Liver (tissue), 9 donors: ENCODE results near the gene CHRNA5. TPM values are rescaled to one million over a fixed set of nuclear protein-coding genes. Genes with fewer than 3 reads are reported as not detected.

Experiments
- DNase-seq: peaks from one replicate; pipeline ENCODE4 v3.0.0-alpha.2; 2017; ENCODE audit warnings: low spot score
- H3K27ac ChIP-seq, 2 donors: one replicate each; pipeline ENCODE4 v1.7.0; 2013; ENCODE audit warnings: inconsistent platforms in 2 of 2, low read length in 2 of 2, control low read depth in 1 of 2, low read depth in 1 of 2, mild to moderate bottlenecking in 1 of 2
- H3K27me3 ChIP-seq, 4 donors: one replicate each; pipeline versions ENCODE4 v1.6.1 to v1.7.0; 2013; ENCODE audit warnings: low read length in 3 of 4, inconsistent platforms in 1 of 4, mild to moderate bottlenecking in 1 of 4, moderate library complexity in 1 of 4; ENCODE audit not compliant: control insufficient read depth in 4 of 4, insufficient read depth in 4 of 4
- H3K36me3 ChIP-seq, 4 donors: one replicate each; pipeline versions ENCODE4 v1.6.1 to v1.7.0; 2013; ENCODE audit warnings: low read length in 3 of 4, mild to moderate bottlenecking in 3 of 4, low read depth in 1 of 4, moderate library complexity in 1 of 4; ENCODE audit not compliant: control insufficient read depth in 4 of 4, insufficient read depth in 3 of 4
- H3K4me1 ChIP-seq, 4 donors: one replicate each; pipeline versions ENCODE4 v1.6.1 to v1.7.0; 2013; ENCODE audit warnings: low read length in 3 of 4, mild to moderate bottlenecking in 3 of 4, moderate library complexity in 1 of 4; ENCODE audit not compliant: control insufficient read depth in 4 of 4, insufficient read depth in 4 of 4
- H3K4me3 ChIP-seq, 3 donors: one replicate each; pipeline versions ENCODE4 v1.6.1 to v1.7.0; 2013; ENCODE audit warnings: low read length in 3 of 3, control low read depth in 1 of 3, low read depth in 1 of 3, mild to moderate bottlenecking in 1 of 3
- H3K9ac ChIP-seq, 2 donors: one replicate each; pipeline ENCODE4 v1.7.0; 2013; ENCODE audit warnings: low read length in 2 of 2, mild to moderate bottlenecking in 2 of 2, moderate library complexity in 2 of 2, control low read depth in 1 of 2, low read depth in 1 of 2
- H3K9me3 ChIP-seq, 4 donors: one replicate each; pipeline versions ENCODE4 v1.6.1 to v1.7.0; 2013; ENCODE audit warnings: low read length in 3 of 4; ENCODE audit not compliant: control insufficient read depth in 4 of 4
- ATF3 ChIP-seq: IDR thresholded peaks from 2 replicates; pipeline ENCODE4 v1.6.1; 2016; ENCODE audit warnings: antibody characterized with exemption
- CTCF ChIP-seq: fragments of 150-350 bp; IDR thresholded peaks from 2 replicates; pipeline ENCODE4 v1.5.1; 2017; ENCODE audit warnings: improper control_type of control experiment, low read depth, low read length; ENCODE audit not compliant: missing input control
- EGR1 ChIP-seq, 2 donors: IDR thresholded peaks; 2 replicates each; pipeline ENCODE4 v1.6.1; 2016 to 2018; ENCODE audit warnings: antibody characterized with exemption in 2 of 2, low read depth in 2 of 2
- FOXA1 ChIP-seq: IDR thresholded peaks from 2 replicates; pipeline ENCODE4 v1.6.1; 2016; ENCODE audit warnings: antibody characterized with exemption
- FOXA2 ChIP-seq: IDR thresholded peaks from 2 replicates; pipeline ENCODE4 v1.6.1; 2016; ENCODE audit warnings: antibody characterized with exemption
- GABPA ChIP-seq, 2 donors: IDR thresholded peaks in 1 of 2; conservative IDR thresholded peaks in 1 of 2; 2 replicates each; pipeline ENCODE4 v1.6.1; 2016; ENCODE audit warnings: antibody characterized with exemption in 2 of 2, mild to moderate bottlenecking in 1 of 2, moderate library complexity in 1 of 2
- HNF4A ChIP-seq, 2 donors: conservative IDR thresholded peaks; 2 replicates each; pipeline ENCODE4 v1.6.1; 2016; ENCODE audit warnings: antibody characterized with exemption in 2 of 2, mild to moderate bottlenecking in 2 of 2
- JUND ChIP-seq, 2 donors: IDR thresholded peaks; 2 replicates each; pipeline ENCODE4 v1.6.1; 2016; ENCODE audit warnings: antibody characterized with exemption in 2 of 2
- MAX ChIP-seq: IDR thresholded peaks from 2 replicates; pipeline ENCODE4 v1.6.1; 2016; ENCODE audit warnings: antibody characterized with exemption
- RAD21 ChIP-seq, 2 donors: IDR thresholded peaks; 2 replicates each; pipeline ENCODE4 v1.6.1; 2016; ENCODE audit warnings: antibody characterized with exemption in 2 of 2, mild to moderate bottlenecking in 2 of 2
- RXRA ChIP-seq, 2 donors: IDR thresholded peaks; 2 replicates each; pipeline ENCODE4 v1.6.1; 2017 to 2018; ENCODE audit warnings: antibody characterized with exemption in 2 of 2, mild to moderate bottlenecking in 1 of 2
- SP1 ChIP-seq: IDR thresholded peaks from 2 replicates; pipeline ENCODE4 v1.6.1; 2018; ENCODE audit warnings: antibody characterized with exemption, mild to moderate bottlenecking
- TAF1 ChIP-seq: conservative IDR thresholded peaks from 2 replicates; pipeline ENCODE4 v1.6.1; 2016; ENCODE audit warnings: antibody characterized with exemption, mild to moderate bottlenecking
- YY1 ChIP-seq: IDR thresholded peaks from 2 replicates; pipeline ENCODE4 v1.6.1; 2016; ENCODE audit warnings: antibody characterized with exemption, mild to moderate bottlenecking
- ZBTB33 ChIP-seq: IDR thresholded peaks from 2 replicates; pipeline ENCODE4 v1.6.1; 2016; ENCODE audit warnings: antibody characterized with exemption
- WGBS: extraction: QIAGEN DNeasy Blood & Tissue Kit; methylation state at CpG from one replicate; pipeline ENCODE4 v1.1.7; 2013; 5-methylcytosine and 5-hydroxymethylcytosine counted together
- polyA plus RNA-seq, 2 donors: library from polyadenylated mRNA; stranded (reverse) in 1 of 2; unstranded in 1 of 2; fragments of 200-250 nt in 1 of 2; fragments of >200 nt in 1 of 2; fragmentation: Nextera tagmentation in 1 of 2; extraction: Ambion mirVana in 1 of 2; gene quantifications; one replicate each; pipeline versions ENCODE4 v1.2.1 to v1.2.3, GENCODE V29; 2013 to 2015
- total RNA-seq, 2 donors: library from RNA; depleted of rRNA; stranded (reverse); fragments of >200 nt; gene quantifications; one replicate each; pipeline ENCODE4 v1.2.3, GENCODE V29; 2014
- TF ChIP-seq, protein P1 (sequence below): IDR thresholded peaks from 2 replicates; pipeline ENCODE4 v1.6.1; 2016; ENCODE audit warnings: antibody characterized with exemption, mild to moderate bottlenecking
- donor health status: healthy.
- donor health status: healthy.
- donor health status: healthy.
- donor health status: healthy.
- donor health status: healthy.

CHRNA5 gene
- total and polyA plus RNA-seq, 4 donors, result 0.17 to 0.56 (median 0.36) TPM

DNA sequence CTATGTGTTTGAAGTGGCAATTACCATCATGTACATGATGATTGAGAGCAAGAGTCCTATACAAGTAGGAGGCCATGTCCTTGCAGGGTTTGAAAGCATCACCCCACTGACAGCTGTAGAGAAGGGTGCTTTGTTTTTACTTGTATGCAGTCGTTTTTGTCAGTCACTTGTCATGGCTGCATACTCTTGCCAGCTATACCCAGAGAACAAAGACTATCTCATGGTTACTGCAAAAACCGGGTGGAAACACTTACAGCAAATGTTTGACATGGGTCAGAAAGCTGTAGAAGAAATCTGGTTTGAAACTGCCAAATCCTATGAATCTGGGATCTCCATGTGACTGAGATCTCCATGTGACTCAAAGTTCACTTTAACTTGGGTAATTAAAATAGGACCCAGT is 32.0 kb upstream of the CHRNA5 start:
- no peak overlapping the region for H3K9ac ChIP-seq
- no peak for TF ChIP-seq GABPA (IDR thresholded peaks at IDR 0.05 in 1 of 2, conservative IDR thresholded peaks at IDR 0.05 in 1 of 2)
- no peak for TF ChIP-seq CTCF
- TF ChIP-seq ATF3, result no peak
- TF ChIP-seq RAD21 (IDR thresholded peaks at IDR 0.05), result no peak
- no peak for TF ChIP-seq MAX
- TF ChIP-seq, protein P1, sequence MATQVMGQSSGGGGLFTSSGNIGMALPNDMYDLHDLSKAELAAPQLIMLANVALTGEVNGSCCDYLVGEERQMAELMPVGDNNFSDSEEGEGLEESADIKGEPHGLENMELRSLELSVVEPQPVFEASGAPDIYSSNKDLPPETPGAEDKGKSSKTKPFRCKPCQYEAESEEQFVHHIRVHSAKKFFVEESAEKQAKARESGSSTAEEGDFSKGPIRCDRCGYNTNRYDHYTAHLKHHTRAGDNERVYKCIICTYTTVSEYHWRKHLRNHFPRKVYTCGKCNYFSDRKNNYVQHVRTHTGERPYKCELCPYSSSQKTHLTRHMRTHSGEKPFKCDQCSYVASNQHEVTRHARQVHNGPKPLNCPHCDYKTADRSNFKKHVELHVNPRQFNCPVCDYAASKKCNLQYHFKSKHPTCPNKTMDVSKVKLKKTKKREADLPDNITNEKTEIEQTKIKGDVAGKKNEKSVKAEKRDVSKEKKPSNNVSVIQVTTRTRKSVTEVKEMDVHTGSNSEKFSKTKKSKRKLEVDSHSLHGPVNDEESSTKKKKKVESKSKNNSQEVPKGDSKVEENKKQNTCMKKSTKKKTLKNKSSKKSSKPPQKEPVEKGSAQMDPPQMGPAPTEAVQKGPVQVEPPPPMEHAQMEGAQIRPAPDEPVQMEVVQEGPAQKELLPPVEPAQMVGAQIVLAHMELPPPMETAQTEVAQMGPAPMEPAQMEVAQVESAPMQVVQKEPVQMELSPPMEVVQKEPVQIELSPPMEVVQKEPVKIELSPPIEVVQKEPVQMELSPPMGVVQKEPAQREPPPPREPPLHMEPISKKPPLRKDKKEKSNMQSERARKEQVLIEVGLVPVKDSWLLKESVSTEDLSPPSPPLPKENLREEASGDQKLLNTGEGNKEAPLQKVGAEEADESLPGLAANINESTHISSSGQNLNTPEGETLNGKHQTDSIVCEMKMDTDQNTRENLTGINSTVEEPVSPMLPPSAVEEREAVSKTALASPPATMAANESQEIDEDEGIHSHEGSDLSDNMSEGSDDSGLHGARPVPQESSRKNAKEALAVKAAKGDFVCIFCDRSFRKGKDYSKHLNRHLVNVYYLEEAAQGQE, result no peak
- TF ChIP-seq JUND (IDR thresholded peaks at IDR 0.05), result no peak
- no peak for TF ChIP-seq TAF1
- TF ChIP-seq RXRA (IDR thresholded peaks at IDR 0.05), result no peak
- H3K27me3 ChIP-seq, result no peaks in the 10 kb centered on the region
- H3K4me1 ChIP-seq, result no peaks in the 10 kb centered on the region
- H3K27ac ChIP-seq, result no peak overlapping the region
- 74% methylated on average over 2 of the region's 2 CpGs for WGBS
- no peak overlapping the region for H3K4me3 ChIP-seq
- DNase-seq, result no peak
- H3K9me3 ChIP-seq, result no peaks in the 10 kb centered on the region
- H3K36me3 ChIP-seq, result peaks cover 0 to 2% (median 0%) of the 10 kb centered on the region in 4 donors

GRCh38 chr15:78536134-78536533 is 29.2 kb upstream of the CHRNA5 start:
- H3K27ac ChIP-seq, result no peak overlapping the region
- H3K9ac ChIP-seq, result no peak overlapping the region
- no peak for DNase-seq
- H3K4me3 ChIP-seq, result no peak overlapping the region
- 95% methylated on average over 1 of the region's 1 CpG for WGBS
- peaks cover 0 to 2% (median 0%) of the 10 kb centered on the region in 4 donors for H3K36me3 ChIP-seq
- no peaks in the 10 kb centered on the region for H3K27me3 ChIP-seq
- no peaks in the 10 kb centered on the region for H3K9me3 ChIP-seq
- peaks cover 0 to 6% (median under 1%) of the 10 kb centered on the region in 4 donors for H3K4me1 ChIP-seq
- TF ChIP-seq, protein P1, result no peak
- TF ChIP-seq YY1, result no peak
- TF ChIP-seq TAF1, result no peak
- TF ChIP-seq ATF3, result no peak
- no peak for TF ChIP-seq FOXA1
- no peak for TF ChIP-seq GABPA (IDR thresholded peaks at IDR 0.05 in 1 of 2, conservative IDR thresholded peaks at IDR 0.05 in 1 of 2)
- no peak for TF ChIP-seq SP1
- no peak for TF ChIP-seq MAX
- no peak for TF ChIP-seq JUND (IDR thresholded peaks at IDR 0.05)
- TF ChIP-seq ZBTB33, result no peak
- no peak for TF ChIP-seq FOXA2
- no peak for TF ChIP-seq EGR1 (IDR thresholded peaks at IDR 0.05; ENCODE audit: low read depth in 2 of 2)
- no peak for TF ChIP-seq RAD21 (IDR thresholded peaks at IDR 0.05)
- no peak for TF ChIP-seq HNF4A (conservative IDR thresholded peaks at IDR 0.05)
- no peak for TF ChIP-seq CTCF
